Mucosa of descending colon (tissue), 3 donors: ENCODE measurements around the gene ZNF737. TPM values are rescaled to one million over a fixed set of nuclear protein-coding genes. Genes with fewer than 3 reads are reported as not detected.
A peak's percentile ranks its signal among the peaks of the same experiment; 100 is the strongest.
"Not testable (repeated sequence)": the region's sequence is repeated elsewhere in the genome, so short reads cannot be mapped to it uniquely, and the experiment has no call there.

Experiments
- ATAC-seq: fragments of 200-7000 bp; cut with Tn5 transposase; one replicate; pipeline ENCODE4 v1.9.1; 2020; ENCODE audit warnings: mild to moderate bottlenecking, moderate library complexity
- DNase-seq, 3 donors: peaks; one replicate each; pipeline ENCODE4 v3.0.0-alpha.2; 2020
- H3K36me3 ChIP-seq: fragments of 200-600 bp; one replicate; pipeline ENCODE4 v1.8.0; 2021; ENCODE audit warnings: low read depth, mild to moderate bottlenecking
- H3K4me1 ChIP-seq: fragments of 200-600 bp; one replicate; pipeline ENCODE4 v1.8.0; 2021; ENCODE audit warnings: low read depth, mild to moderate bottlenecking
- H3K4me3 ChIP-seq: fragments of 200-600 bp; one replicate; pipeline ENCODE4 v1.8.0; 2021; ENCODE audit warnings: mild to moderate bottlenecking
- H3K9me3 ChIP-seq: fragments of 200-600 bp; one replicate; pipeline ENCODE4 v1.8.0; 2021; ENCODE audit warnings: mild to moderate bottlenecking
- CTCF ChIP-seq: fragments of 200-600 bp; IDR thresholded peaks from one replicate; pipeline ENCODE4 v1.8.0; 2022; ENCODE audit warnings: antibody characterized with exemption, mild to moderate bottlenecking
- intact Hi-C, 2 donors: fragments of 100-400 bp; cut with DNase I in 1 of 2; cut with micrococcal nuclease in 1 of 2; formaldehyde crosslinking; loops; one replicate each; pipeline versions ENCODE4 v1.11.0 to v1.11.1; 2022; cut with DNase I, micrococcal nuclease
- long read RNA-seq, 2 donors: library from polyadenylated mRNA; unstranded; transcript quantifications; one replicate each; pipeline ENCODE4 v2.0.0, GENCODE V29; 2019 to 2021
- total RNA-seq, 3 donors: library from RNA; stranded (reverse); fragmentation: NEBNext Ultra II Directional in 2 of 3; extraction: Animal tissue kit (Norgen Biotek cat#: 25700) in 2 of 3; gene quantifications; one replicate each; pipeline versions ENCODE4 v1.2.1 to v1.2.4, GENCODE V29; 2021 to 2023
- donor health status: DM: no; HTN: no; CAD: no; lungs with moderate emphysema.
- donor health status: DM: no; HTN: no; CAD: no.
- donor health status: DM: no; HTN: yes; CAD: no.

ZNF737 gene
- total RNA-seq, result 10 to 100 TPM in 2 of 3 donors, 1 to 10 TPM in 1; 9.5 to 16.0 (median 11.2) TPM
- long read RNA-seq, donor 1, partial matches to known transcripts, result 2 of 11 reads
- long read RNA-seq, donor 1, other reads (novel, unspliced or antisense), result 8 of 11 reads
- long read RNA-seq, donor 2, partial matches to known transcripts, result 0 of 1 reads
- long read RNA-seq, donor 2, other reads (novel, unspliced or antisense), result 1 of 1 reads

GRCh38 chr19:20565321-20566018 lies at the start of gene ZNF737:
Gene ZNF737 (minus strand): TSS chr19:20565781. CDS start chr19:20565640, 141 bp downstream.
- peaks cover 56% of the 10 kb centered on the region for H3K9me3 ChIP-seq
- intact Hi-C loops, result loop anchor here in 1 of 2 donors (10.0 kb wide), 1 partner anchor 141 kb away; no protein-coding TSS in a partner anchor
- no peaks in the 10 kb centered on the region for H3K36me3 ChIP-seq
- H3K4me1 ChIP-seq, result peaks cover 3% of the 10 kb centered on the region
- peak within 1 kb of the TSS; percentile 52 for H3K4me3 ChIP-seq
- peak; percentile 99 for ATAC-seq
- peak; percentile 93 to 98 (median 97) for DNase-seq
- no peak for TF ChIP-seq CTCF

DNA sequence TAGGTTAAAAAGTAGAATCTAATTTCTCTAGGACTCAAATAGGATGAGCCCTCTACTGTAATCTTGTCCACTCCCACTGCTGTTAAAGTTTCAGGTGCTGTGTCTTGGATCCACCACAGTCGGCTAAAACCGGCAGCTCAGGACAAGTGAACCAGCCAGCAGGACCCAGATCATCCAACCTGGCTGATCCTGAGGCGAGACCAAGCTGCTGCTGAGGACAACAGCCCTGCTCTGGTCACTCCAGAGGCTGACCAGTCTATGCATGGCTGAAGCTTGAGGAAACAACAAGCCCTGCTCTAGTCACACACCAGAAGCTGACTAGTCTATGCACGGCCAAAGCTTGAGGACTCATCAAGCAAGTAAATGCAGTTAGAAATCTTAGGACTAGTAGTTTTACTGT lies 49.4 kb upstream of the ZNF737 start:
- H3K36me3 ChIP-seq, DNase-seq, H3K4me1 ChIP-seq, intact Hi-C loops, ATAC-seq, H3K4me3 ChIP-seq: not testable (repeated sequence)
- H3K9me3 ChIP-seq, result peaks cover 61% of the 10 kb centered on the region

DNA sequence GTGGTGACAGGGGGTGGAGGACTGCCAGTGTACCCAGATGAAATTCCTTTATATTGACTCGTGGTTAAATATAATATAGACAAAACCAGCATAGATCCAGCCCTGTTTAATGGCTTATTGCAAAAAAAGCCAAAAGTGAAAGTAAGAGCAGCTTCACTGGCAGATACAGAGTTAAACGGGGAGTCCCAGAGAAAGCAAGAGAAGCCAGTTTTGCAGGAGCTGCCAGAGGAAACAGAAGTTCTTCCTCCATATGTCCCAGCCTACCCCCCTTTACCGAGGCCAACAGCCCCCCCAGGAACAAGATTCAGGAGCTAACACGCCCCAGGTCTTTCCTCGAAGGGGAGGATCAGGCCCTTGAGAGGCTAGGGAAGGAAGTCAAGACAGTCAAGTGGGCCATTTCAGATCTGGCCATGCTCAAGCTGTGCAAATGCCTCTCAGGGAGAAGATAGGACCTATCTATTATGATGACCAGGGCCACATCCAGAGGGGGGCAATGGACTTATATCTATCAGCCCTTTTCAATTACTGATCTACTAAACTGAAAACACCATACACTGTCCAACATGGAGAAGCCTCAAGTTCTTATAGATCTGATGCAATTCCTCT lies 47.2 kb upstream of the ZNF737 start:
- intact Hi-C loops, result no loop called here

DNA sequence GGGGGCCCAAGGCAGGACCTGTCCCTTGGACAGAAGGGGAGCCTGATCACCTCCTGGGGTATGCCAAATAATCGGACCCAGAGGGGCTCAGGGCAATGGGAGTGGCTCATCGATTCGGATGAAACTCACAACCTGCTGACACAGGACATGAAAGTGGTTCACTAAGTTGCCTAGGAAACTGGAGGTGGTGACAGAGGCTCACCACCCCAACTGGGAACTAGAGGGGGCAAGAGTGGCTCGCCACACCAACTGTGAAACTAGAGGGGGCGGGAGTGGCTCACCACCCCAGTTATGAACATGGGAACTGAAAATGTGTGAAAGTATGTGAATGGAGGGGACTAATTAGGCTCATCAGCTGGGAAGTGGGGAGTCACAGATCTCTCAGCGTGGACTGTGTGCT lies 46.3 kb upstream of the ZNF737 start:
- H3K4me1 ChIP-seq, result no peaks in the 10 kb centered on the region
- H3K9me3 ChIP-seq, result peaks cover 66% of the 10 kb centered on the region
- ATAC-seq, result no peak

More for the DNA sequence above, 47.2 kb upstream of the ZNF737 start:
- peaks cover 66% of the 10 kb centered on the region for H3K9me3 ChIP-seq
- DNase-seq (no peak), ATAC-seq (no peak)
- no peaks in the 10 kb centered on the region for H3K36me3 ChIP-seq
- H3K4me1 ChIP-seq, result no peaks in the 10 kb centered on the region
- no peak overlapping the region for H3K4me3 ChIP-seq
- TF ChIP-seq CTCF, result no peak

GRCh38 chr19:20607943-20608342 lies 42.4 kb upstream of the ZNF737 start:
- no peak for DNase-seq
- Histone ChIP-seq H3K4me1 (no peaks in the 10 kb centered on the region), H3K9me3 (peaks cover 72% of the 10 kb centered on the region), H3K4me3 (no peak overlapping the region), H3K36me3 (no peaks in the 10 kb centered on the region)
- intact Hi-C loops, result no loop called here
- TF ChIP-seq CTCF, result no peak
- no peak for ATAC-seq

More for the DNA sequence above, 46.3 kb upstream of the ZNF737 start:
- Histone ChIP-seq H3K36me3 (no peaks in the 10 kb centered on the region), H3K4me3 (no peak overlapping the region)
- intact Hi-C loops, result no loop called here
- no peak for TF ChIP-seq CTCF
- no peak for DNase-seq

DNA sequence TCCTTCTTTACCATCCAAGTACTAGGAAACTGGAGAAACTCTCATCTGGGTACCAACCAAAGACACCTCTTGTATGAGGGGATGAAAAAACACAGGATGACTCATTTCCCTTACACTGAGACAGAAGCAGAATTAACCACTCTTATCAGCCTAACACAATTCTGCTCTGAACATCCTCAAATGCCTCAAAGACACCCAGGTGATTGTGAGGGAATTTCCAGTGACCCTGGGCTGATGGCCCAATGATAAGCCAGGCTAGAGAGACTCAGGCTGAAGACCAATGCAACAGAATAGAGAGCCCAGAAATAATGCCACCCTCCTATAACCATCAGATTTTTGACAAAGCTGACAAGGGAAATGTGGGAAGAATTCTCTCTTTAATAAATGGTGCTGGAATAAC lies 7.0 kb downstream of the ZNF737 start:
- Histone ChIP-seq H3K9me3 (peaks cover 93% of the 10 kb centered on the region), H3K4me1 (no peaks in the 10 kb centered on the region), H3K4me3 (no peak overlapping the region), H3K36me3 (no peaks in the 10 kb centered on the region)
- intact Hi-C loops, result no loop called here
- no peak for TF ChIP-seq CTCF
- DNase-seq (no peak), ATAC-seq (no peak)
